Activated naive CD4-positive, alpha-beta T cell treated with Interleukin-2 at 50 U/mL for 16 hours (primary cell): ENCODE results near the gene ANKRD13B.

Experiments used
- DNase-seq: peaks from one replicate; pipeline ENCODE4 v3.0.0-alpha.2; 2020

Gene ANKRD13B

DNA sequence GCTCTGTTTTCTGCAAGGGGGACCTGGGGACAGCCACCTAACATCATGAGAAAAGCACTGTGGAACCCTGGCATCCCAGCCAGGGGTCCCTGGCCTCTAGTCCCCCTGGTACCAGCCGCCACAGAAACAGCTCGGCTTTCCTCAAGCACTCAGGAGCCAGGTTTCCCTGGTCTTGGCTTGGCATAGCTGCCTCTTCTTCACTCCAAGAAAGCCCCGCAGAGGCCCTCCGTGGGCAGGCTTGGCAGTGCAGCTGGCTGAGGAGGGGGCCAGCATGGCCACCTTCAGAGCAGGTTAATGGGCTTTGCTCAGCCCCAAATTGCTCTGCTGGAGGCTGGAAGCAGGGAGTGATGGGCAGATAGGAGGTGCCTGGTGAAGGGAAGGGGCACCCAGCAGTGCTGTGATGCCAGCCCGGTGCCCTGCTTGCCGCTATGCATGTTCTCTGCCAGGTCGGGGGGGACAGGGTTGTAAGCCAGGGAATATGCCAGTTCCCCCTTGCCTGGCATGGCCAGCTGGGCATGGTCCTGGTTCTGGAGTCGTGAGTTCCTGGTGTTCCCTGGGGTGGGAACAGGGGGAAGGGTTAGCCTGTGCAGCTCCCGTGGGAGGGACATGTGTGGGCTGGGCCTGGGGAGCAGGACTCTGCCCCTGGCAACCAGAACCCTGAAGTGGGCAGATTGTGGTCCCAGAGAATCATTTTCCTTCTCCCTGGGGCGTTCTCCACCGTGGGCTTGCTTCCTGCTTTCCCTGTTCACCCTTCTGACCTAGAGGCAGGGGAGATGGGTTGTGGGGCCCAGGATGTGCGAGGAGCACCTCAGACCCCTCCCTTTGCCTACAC, 3.2 kb downstream of the ANKRD13B start:
- no peak for DNase-seq

DNA sequence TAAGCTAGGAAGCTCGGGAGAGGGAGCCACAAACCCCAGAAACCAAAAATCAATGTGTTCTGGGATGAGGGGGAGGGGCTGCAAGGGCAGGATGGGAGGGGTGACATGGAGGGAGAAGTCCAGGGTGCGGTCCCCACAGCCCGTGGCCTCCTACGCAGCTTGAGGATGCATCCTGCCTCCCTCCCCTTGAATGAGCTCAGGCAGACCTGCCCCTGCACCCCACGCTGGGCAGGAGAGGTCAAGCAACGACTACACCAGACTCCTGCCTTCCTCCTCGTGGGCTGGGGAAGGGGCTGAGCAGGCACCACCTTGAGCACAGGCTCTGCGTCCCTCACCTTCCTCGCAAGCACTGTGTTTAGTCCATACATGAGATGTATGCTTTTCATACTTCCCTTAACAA, 3.9 kb downstream of the ANKRD13B start:
- DNase-seq: no peak

DNA sequence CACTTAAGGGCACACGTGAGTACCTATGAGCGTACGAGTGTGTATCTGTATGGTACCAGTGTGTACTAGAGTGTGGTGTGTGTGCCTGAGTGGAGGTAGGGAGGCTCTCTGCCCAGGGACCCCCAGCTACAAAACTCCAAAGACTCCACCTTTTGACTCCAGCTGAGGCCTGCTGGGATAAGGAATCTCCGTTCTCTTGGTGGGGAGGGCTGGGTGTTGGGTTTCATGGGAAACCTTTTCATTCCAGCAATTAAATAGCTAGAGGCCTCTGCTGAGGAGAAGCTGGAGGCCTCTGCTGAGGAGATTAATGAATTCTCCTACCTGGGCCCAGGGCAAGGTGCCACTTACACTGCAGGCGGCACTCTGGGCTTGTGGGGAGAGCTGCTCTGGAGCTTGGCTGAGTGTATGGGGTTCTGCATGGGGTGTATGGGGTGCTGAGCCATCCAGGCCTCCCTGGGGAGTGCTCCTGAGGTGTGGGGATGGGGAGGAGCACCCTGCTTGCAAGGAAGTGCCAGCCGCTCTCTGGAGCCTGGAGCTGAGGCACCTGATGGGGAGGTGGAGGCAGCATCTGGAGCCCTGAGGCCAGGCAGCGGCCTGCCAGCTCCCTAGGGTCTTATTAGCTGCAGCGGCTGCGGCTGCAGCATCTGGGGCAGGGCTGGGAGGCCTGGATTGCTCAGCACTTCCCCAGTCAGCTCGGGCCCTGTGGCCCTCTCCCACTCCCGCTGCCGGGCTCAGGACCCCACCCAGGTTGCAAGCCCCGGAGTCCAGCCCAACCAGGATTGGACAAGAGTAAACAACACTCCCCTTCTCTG, 4.6 kb downstream of the ANKRD13B start:
- no peak for DNase-seq

DNA sequence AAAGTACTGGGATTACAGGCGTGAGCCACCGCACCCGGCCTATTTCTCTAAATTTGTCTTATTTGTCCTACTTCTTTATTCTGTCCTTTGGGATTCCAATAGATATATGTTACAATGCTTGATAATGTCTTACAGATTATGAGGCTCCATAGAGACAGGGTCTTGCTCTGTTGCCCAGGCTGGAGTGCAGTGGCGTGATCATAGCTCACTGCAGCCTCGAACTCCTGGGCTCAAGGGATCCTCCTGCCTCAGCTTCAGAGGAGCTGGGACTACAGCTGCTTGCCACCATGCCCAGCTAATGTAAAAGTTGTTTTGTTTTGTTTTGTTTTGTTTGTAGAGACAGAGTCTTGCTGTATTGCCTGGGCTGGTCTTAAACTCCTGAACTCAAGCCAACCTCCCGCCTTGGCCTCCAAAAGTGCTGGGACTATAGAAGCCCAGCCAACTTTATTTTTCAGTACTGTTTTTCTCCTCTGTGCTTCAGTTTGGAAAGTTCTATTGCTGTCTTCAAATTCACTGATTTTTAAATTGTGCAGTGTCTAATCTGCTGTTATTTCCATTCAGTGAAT, 10.3 kb downstream of the ANKRD13B start:
- DNase-seq: no peak

DNA sequence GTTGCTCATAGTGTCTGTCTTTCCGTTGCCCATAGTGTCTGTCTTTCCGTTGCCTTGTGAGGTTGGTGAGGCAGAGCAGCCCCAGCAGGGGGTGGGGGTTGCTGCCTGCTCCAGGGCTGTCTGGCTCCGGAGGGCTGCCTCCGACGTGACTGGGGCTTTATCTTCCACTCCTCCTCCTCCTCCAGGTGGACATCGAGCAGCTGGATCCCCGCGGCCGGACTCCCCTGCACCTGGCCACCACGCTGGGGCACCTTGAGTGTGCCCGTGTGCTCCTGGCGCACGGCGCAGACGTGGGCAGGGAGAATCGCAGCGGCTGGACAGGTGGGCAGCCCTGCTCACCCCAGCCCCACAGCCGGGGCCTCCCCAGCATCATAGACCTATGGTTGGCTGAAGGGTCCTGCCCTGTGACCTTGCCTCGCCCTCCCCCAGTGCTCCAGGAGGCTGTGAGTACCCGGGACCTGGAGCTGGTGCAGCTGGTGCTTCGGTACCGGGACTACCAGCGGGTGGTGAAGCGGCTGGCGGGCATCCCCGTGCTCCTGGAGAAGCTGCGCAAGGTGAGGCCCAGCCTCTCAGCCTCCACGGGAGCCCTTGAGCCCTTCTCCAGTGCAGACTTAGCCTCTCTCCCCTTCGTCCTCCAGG, 14.7 kb downstream of the ANKRD13B start:
- DNase-seq: no peak

DNA sequence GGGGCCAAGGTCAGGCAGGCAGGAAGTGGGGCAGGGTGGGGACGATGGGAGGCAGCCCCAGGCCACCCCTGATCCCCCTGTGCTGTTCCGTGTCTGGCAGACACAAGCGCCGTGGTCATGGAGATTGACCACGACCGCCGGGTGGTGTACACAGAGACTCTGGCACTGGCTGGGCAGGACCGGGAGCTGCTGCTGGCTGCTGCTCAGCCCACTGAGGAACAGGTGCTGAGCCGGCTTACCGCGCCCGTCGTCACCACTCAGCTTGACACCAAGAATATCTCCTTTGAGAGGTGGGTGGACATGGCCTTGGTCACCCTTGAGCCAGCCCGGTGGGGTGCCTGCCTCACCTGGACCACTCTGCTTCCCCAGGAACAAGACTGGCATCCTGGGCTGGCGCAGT, 16.1 kb downstream of the ANKRD13B start:
- DNase-seq: no peak

DNA sequence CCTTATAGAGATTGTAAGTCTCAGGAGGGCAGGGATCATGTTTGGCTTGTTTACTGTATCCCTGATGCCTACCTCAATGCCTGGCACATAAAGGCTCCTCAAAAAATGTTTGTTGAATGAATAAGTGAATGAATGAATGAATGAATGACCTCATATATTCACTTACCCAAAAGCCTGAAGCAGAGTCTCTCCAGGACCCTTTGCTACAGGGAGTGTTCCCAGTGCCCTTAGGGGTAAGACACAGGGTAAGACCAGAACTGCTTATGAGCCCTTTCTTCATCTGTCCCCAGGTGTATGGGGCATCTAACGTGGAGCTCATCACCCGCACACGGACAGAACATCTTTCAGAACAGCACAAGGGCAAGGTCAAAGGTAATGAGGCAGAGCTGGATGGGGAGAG, 17.5 kb downstream of the ANKRD13B start:
- no peak for DNase-seq

DNA sequence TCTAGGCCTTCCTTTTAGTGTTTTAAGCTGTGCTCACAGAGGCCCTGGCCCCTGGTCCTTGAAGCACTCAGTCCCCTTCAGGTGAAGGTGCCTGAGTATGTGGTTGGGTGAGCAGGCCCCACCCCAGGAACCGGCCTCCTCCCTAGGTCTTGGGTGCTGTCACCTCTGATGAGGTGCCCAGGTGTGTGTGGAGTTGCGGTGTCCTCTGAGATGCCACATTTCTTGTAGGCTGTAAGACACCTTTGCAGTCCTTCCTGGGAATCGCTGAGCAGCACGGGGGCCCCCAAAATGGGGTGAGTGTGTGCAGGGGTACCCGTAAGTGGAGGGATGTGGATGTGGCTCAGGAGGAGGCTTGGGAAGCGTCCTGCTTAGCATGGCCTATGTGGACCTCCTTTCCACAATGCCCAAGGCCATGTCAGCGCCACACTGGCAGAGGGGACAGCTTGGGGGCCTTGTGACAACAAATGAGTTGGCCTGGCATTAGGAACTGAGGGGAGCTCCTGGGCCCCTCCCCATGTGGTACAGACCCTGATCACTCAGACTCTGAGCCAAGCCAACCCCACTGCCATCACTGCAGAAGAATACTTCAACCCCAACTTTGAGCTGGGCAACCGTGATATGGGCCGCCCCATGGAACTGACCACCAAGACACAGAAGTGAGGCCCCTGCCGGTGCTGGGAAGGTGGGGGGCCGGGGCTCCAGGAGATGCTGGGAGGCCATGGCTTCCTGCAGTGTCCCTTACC, 18.6 kb downstream of the ANKRD13B start:
- no peak for DNase-seq

DNA sequence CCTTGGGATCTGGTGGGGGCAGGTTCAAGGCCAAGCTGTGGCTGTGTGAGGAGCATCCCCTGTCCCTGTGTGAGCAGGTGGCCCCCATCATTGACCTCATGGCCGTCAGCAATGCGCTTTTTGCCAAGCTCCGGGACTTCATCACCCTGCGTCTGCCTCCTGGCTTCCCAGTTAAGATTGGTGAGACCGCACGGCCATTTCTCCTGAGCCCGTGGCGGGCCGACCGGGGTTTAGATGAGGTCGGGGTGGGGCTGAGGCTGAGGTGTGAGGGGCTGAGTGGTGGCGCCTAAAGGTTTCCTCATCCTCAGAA, 19.1 kb downstream of the ANKRD13B start:
- DNase-seq: no peak

DNA sequence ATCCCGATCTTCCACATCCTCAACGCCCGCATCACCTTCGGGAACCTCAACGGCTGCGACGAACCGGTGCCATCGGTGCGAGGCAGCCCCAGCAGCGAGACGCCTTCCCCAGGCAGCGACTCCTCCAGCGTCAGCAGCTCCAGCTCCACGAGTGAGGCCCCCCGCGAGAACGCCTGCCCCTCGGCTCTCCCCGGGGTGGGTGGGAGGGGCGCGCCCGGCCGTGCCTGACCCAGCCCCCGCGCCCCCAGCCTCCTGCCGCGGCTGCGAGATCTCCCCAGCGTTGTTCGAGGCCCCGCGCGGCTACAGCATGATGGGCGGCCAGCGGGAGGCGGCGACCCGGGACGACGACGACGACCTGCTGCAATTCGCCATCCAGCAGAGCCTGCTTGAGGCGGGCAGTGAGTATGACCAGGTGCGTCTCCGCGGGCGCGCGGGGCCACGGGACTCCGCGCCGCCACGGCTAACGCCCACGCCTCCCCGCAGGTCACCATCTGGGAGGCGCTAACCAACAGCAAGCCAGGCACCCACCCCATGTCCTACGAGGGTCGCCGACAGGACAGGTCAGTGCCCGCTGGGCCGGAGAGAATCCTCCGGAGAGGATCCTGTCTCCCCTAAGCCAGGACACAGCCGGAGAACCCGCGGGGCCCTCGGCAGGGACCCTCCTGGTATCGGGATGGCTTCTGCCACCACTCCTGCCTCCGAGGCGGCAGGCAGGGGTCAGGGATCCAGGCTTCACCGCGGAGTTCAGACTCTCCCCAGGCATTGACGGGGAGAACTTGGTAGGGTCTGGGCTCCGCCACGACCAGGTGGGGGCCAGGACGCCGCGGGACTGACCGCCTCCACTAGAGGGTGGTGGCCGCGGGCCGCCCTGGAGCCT, 19.7 kb downstream of the ANKRD13B start:
- DNase-seq: no peak

DNA sequence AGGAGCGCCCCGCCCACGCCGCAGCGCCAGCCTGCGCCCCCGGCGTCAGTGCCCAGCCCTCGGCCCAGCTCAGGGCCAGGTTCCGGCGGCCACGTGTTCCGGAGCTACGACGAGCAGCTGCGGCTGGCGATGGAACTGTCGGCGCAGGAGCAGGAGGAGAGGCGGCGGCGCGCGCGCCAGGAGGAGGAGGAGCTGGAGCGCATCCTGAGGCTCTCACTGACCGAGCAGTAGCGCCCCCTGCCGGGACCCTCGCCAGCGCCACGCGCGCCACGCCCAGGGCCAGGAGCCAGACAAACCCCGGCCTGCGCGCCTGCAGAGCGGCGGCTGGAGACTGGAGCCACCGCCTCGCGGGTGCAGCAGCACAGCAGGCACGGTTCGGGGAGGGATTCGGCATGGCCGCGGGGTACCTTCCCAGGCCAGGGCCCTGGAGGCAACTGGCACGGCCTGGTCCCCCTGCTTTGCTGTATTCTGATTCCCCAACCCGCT, 20.5 kb downstream of the ANKRD13B start:
- peak; percentile 96 for DNase-seq

DNA sequence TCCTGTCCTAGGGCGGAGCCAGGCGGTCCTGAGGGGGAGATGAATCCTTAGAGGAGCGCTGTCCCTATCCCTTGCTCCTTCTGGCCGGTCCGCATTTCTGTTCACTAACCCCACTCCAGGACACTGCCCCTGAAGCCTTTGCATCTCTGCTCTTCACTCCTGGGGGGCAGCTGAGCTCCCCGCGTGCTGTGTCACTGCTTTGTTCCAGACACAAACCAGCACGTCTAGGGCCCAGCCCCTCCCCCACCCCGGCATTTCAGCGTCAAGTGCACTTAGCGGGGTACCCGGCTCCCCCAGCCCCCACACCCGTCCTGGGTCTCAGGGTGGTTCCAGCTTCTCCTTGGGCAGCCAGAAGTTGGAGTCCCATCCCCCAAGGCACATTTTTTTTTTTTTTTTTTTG, 20.9 kb downstream of the ANKRD13B start:
- DNase-seq: no peak

DNA sequence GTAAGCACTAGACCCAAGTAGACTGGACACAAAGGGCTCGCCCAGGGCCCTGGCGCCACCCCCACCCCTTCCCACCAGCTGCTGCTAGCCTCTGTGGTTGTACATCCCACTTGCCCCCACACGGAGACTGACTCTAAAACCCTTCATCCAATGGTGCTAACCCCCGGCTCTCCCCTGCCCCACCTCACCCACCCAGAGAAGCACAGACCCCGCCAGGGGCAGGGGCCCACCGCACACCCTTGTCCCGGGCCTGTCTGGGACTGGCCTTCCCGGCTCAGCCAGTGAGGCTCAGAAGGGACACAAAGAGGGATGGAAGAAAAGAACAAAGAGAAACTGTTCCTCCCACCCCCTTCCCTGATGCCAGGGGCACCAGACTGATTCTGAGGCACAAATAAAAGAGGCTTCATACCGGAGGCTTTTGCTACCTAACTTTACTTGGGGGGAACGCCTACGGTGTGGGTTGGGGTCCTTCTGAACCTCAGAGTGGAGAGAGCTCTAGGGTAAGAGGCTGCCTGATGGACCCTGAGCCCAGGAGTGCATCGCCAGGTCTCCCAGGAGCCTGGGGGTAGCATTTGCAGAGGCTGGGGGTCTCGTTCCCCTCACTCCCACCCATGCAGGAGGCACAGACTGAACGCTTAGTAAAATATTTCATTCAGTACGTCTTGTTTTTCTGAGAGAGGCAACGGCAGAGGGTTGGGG, 21.6 kb downstream of the ANKRD13B start:
- no peak for DNase-seq

DNA sequence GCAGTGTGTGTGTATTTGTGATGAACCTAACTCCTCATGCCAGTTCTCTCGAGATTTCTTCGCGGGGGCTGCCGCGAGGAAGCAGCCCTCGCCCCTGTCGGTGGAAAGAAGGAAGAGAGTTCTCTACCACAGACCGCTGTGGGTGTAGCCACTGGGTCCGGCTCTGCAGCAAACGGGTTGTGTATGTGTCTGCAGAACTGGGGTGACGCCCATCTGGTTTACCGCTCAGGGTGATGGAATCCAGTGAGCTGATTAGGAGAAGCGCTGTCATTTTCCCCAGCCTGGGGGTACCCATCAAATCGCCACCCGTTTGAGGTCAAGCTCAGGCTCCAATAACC, 22.1 kb downstream of the ANKRD13B start:
- peak; percentile 67 for DNase-seq

DNA sequence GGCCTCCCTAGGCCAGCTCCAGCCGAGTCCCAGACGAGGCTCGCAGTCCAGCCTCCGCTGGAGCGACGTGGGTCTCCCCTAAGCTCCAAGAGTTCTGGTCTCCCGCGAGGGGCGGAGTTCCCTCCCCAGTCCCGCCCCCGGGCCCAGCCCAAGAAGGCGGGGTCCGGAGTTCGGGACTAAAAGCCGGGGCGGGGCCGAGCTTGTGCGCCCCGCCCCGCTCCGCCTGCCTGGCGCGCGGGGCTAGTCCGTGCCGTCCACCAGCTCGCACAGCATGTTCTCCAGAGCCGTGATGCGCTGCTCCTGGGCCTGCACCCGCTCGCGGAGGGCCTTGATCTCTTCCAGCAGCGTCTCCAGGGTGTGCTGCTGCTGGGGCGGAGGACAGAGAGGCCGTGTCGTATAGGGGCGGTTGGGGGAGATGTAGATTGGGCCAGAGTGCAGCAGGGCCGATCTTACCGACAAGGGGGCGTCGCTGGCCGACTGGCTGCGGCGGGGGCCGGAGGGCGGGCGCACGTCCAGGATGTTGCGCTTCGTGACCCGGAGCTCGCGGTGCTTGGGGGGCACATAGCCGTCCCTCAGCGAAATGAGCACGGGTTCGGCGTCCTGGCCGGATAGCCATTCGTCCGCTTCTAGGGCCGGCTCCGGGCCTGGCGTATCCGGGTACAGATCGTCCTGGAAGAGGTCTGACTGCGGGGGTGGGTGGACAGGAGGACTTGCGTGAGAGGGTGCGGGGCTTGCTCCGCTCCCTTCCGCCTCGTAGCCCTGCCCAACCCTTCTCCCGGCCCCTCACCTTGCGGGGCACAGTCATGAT, 22.8 kb downstream of the ANKRD13B start:
- peak; percentile 88 for DNase-seq

DNA sequence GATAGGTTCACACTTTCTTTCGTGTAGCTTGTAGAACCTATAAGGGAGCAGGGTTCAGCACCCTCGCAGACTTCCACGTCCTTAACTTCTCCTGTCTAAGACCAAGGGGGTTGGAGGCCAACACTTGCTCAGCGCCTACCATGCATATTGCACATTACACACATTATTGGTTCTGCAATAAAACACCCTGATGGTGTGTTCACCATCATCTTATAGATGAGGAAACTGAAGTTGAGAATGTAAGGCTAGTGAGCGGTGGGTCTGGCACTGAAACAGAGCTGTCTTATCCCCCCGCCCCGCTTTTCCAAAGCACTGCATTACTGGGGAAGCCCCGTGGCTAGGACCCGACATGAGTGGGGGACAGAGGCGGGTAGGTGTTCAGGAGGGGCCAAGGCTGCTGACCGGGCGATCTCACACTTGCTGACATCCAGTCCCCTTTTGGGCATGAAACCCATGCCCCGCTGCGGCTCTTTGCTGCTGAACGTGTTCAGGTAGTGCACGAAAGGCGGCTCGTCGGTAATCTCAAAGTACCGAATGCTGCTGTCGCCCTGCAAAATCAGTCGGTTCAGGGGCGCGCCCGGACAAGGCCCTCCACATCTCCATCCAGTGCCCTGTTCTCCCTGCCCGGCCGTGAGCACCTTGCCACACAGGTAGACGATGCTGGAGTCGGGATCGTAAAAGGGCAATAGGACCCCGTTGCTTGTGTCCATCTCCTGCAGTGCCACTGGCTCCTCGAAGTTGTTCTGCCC, 23.5 kb downstream of the ANKRD13B start:
- DNase-seq: no peak

DNA sequence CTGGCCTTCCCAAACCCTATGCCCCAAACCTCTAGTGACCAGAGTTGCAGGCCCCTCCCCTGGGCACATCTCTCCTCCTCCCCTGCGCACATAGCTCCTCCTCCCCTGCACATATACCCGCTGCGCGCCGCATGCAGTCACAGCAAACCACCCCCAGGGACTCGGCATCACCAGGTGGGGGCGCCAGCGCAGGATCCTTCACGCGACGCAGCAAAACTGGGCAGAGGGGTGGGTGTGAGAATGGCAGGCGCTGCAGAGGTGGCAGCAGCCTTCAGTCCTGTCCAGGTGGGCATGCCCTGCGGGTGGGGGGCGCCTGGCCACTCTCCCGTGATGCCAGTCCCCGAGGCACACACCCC, 24.2 kb downstream of the ANKRD13B start:
- DNase-seq: peak; percentile 94

DNA sequence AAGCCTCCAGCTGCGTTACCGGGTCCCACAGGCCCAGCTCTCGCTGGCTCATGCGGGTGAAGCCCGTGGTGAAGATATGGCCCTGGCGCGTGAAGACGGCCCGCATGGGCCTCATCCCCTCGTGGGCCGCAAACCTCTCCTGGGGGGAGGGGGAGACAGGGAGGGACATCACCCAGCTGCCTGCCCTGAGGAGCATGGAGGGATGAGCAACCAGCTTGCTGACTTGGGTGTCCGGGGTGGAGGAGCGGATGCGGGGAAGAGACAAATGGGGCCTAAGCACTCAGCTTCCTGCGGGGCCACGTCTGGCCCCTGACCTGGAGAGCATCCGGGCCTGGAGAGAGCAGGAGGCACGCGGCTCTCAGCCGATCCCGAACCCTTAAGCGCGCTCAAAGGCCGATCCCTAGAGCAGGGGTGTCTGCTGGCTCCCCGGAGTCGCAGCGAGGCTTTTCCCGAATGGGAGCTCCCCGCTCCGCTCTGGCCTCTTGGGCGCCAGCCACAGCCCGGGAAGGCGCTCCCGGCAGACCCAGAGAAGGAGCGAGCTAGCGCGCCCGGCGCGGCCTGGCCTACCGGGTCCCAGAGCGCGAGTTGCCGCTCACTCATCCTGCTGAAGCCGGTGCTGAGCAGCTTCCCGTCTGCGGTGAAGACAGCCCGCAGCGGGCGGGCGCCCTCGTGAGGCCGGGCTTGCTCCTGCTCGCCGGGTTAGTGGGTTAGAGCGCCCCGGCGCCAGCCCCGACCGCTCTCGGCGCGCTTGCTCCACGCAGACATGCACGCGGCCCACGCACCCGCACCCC, 24.7 kb downstream of the ANKRD13B start:
- peak; percentile 89 for DNase-seq
